Activated CD8-positive, alpha-beta memory T cell treated with anti-CD3 and anti-CD28 coated beads, Interleukin-2, amount 50 U/mL, for 48 hours (primary cell): ENCODE data around the gene ADD2.

Experiments used
- DNase-seq: peaks from one replicate; pipeline ENCODE4 v3.0.0-alpha.2; 2020

The ADD2 gene

GRCh38 chr2:70719231-70719630 lies 48.8 kb downstream of the ADD2 start:
- DNase-seq: no peak

GRCh38 chr2:70718736-70719135 lies 49.3 kb downstream of the ADD2 start:
- no peak for DNase-seq

- no peak for DNase-seq
These were observed 49.8 kb downstream of the ADD2 start for GRCh38 chr2:70718241-70718640.

- peak; percentile 40 for DNase-seq
These were observed 50.5 kb downstream of the ADD2 start for GRCh38 chr2:70717431-70718038.

GRCh38 chr2:70716951-70717350 lies 51.0 kb downstream of the ADD2 start:
- peak; percentile 26 for DNase-seq

GRCh38 chr2:70716131-70716743 lies 51.8 kb downstream of the ADD2 start:
- peak; percentile 43 for DNase-seq

- peak; percentile 41 for DNase-seq
These were observed 52.7 kb downstream of the ADD2 start for GRCh38 chr2:70715071-70715985.

GRCh38 chr2:70714141-70714905 lies 53.7 kb downstream of the ADD2 start:
- peak; percentile 35 for DNase-seq

- DNase-seq: no peak
These were observed 55.1 kb downstream of the ADD2 start for GRCh38 chr2:70712916-70713315.

GRCh38 chr2:70711191-70711590 lies 56.8 kb downstream of the ADD2 start:
- DNase-seq: no peak

- no peak for DNase-seq
These were observed 57.8 kb downstream of the ADD2 start for GRCh38 chr2:70710038-70710690.

GRCh38 chr2:70709275-70710037 lies 58.5 kb downstream of the ADD2 start:
- no peak for DNase-seq

- no peak for DNase-seq
These were observed 59.4 kb downstream of the ADD2 start for GRCh38 chr2:70708376-70709199.

- DNase-seq: no peak
These were observed 60.3 kb downstream of the ADD2 start for GRCh38 chr2:70707706-70708105.

- DNase-seq: peak; percentile 40
These were observed 61.8 kb downstream of the ADD2 start for GRCh38 chr2:70706026-70706795.

GRCh38 chr2:70705160-70705850 lies 62.7 kb downstream of the ADD2 start:
- no peak for DNase-seq

GRCh38 chr2:70703900-70704549 lies 64.0 kb downstream of the ADD2 start:
- DNase-seq: peak; percentile 22

- DNase-seq: no peak
These were observed 65.1 kb downstream of the ADD2 start for GRCh38 chr2:70702711-70703395.
